SK-N-SH (cell line): ENCODE measurements around the gene BOK.

ENCODE experiments used
- POLR2AphosphoS5 ChIP-seq: IDR thresholded peaks from 2 replicates; pipeline ENCODE4 v1.6.1; 2012; ENCODE audit warnings: low read depth, low read length
- RAD21 ChIP-seq: IDR thresholded peaks from 2 replicates; pipeline ENCODE4 v1.6.1; 2012; ENCODE audit warnings: mild to moderate bottlenecking, low read length

- TF ChIP-seq RAD21 (no peak), POLR2AphosphoS5 (no peak)
Measured at GRCh38 chr2:241563981-241564595, 5.5 kb downstream of the BOK start.
